SK-N-MC (cell line): Measurements from ENCODE around the gene CAPN1.

Source experiments
- EZH2 ChIP-seq: fragments of 200-600 bp; sonication (generic); IDR thresholded peaks from one replicate; pipeline ENCODE4 v1.6.1; 2017; ENCODE audit warnings: antibody characterized with exemption
- FOXP2 ChIP-seq: optimal IDR thresholded peaks from 2 replicates; pipeline ENCODE3; 2011; ENCODE audit warnings: mild to moderate bottlenecking, moderate library complexity; ENCODE audit not compliant: insufficient read depth; ENCODE audit errors: extremely low read length, control extremely low read depth
- POLR2AphosphoS5 ChIP-seq: IDR thresholded peaks from 2 replicates; pipeline ENCODE4 v1.6.1; 2012; ENCODE audit warnings: mild to moderate bottlenecking, low read depth, low read length, borderline replicate concordance

DNA sequence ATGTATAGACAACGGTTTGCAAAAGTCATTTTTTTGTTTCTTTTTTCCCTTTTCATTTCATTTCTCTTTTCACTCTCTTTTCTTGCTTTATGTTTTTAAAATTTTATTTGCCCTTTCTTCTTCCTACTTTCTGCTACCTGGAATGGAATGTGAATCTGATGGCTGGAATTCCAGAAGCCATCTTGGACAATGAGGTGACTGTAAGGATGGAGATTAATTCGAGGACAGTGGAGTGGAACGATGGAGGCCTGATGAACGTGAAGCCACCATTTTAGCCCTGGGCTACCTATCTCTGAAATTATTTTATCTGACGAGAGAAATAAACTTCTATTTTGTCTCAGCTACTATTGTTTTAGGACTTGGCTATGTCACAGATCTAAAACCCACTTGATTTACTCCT, 77.3 kb downstream of the CAPN1 start:
- TF ChIP-seq EZH2 (no peak), FOXP2 (no peak), POLR2AphosphoS5 (no peak)
